KBM-7 (cell line): Measurements from ENCODE around the gene CAMK2G.
A peak's percentile ranks its signal among the peaks of the same experiment; 100 is the strongest.

Experiments used
- DNase-seq: peaks from one replicate; pipeline ENCODE4 v3.0.0-alpha.2; 2015
- in situ Hi-C: fragments of 300-500 bp; cut with MboI; formaldehyde crosslinking; loops from 2 replicates; pipeline ENCODE4 v1.14.3; 2020; ENCODE audit warnings: low sequenced_read_pairs, low pct_unique_long_range_greater_than_20kb, mixed read lengths

The CAMK2G gene

DNA sequence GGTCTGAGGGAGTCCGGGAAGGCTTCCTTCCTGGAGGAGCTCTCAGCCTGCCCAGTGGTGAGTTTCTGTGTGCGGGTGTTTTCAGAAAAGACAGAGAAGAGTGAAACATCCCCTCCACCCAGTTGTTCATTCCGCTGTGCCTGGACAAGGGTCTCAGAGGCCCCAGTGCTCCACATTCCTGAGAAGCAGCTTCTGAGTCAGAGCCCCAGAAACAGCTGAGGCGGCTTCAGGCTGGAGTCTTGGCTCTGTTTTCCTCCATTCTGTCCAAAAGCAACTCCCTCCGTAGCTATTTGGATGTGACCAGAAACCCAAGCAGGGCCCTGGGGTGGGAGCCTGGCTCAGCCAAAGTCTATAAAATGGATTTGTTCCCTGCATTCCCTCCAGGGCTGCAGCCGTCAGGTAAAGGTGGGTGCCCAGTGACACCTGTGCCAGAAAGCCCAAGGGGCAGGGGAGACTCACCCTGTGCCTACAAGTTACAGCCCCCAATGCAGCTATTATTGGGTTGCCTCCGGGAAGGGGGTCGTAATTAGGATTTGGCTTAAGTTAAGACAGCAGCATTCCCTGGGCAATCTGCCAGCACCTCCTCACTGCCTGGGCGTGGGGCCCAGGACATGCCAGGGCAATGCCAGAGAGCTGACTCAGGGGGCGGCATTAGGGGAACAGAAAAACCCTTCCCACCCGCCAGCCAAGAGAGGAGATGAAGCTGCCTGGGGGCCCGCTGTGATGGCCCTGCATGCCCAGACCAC is 13.1 kb upstream of the CAMK2G start:
- in situ Hi-C loops: no loop called here
- DNase-seq: no peak

DNA sequence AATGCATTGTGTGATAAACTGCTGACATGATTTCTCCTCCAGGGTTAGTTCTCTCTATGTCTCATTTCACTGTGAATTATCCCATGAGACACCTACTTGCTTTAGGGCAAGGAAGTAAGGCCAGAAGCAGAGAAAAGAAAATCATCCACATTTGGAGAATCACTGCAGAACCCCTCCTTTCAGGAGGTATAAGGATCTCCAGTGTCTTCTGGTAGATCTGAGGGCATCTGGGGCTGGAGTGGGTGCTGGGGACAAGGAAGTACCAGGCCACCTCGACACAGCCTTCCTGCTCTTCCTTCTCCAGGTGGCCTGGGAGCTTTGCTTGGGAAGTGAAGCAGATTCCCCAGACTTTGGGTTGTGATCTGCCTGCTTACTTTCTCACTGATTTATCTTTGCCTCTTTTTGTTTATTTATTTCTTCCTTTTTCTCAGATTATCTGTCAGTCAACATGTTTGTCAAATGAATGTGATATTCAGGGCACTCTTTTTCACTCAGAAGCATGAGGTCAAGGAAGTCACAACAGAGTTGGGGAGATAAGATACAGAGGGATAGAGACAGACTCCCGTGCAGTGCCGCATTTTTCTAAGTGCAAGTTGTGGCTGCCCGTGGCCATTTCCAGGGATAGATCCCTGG is 12.4 kb upstream of the CAMK2G start:
- DNase-seq: no peak
- in situ Hi-C loops: no loop called here

DNA sequence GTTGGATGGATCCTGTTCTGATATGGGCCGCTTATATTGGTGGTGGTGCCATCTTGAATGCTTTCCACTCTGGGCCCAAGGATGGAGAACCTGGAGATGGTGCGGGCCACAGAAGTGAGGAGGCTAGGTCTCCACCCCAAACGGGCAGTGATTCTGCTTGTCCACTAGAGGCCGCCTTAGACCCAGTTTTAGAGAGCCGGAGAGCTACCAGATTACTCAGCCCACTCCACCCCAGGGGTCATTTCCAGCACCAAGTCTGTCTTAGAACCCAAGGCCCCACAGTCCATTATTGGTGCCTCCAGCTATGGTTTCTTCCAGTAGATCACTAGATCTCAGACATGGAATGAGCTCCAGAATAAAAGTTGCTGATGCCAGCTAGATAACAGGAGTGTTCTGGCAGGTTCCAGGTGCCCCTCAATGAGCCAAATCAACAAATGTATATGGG is 11.8 kb upstream of the CAMK2G start:
- in situ Hi-C loops: no loop called here
- DNase-seq: peak; percentile 80

DNA sequence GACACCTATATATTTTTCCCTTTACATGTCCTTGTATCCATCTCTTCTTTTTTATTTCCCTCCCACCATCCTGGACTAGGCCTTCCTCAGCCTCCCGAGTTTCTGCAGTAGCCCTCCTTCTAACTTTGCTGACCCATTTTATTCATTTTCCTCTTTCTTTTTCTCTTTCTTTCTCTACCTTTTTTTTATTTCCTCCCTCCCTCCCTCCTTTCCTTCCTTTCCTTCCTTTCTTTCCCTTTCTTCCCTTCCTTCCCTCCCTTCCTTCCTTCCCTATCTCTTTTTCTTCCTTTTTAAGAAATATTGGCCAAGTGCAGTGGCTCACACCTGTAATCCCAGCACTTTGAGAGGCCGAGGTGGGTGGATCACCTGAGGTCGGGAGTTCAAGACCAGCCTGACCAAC is 9.7 kb upstream of the CAMK2G start:
- in situ Hi-C loops: no loop called here
- no peak for DNase-seq

DNA sequence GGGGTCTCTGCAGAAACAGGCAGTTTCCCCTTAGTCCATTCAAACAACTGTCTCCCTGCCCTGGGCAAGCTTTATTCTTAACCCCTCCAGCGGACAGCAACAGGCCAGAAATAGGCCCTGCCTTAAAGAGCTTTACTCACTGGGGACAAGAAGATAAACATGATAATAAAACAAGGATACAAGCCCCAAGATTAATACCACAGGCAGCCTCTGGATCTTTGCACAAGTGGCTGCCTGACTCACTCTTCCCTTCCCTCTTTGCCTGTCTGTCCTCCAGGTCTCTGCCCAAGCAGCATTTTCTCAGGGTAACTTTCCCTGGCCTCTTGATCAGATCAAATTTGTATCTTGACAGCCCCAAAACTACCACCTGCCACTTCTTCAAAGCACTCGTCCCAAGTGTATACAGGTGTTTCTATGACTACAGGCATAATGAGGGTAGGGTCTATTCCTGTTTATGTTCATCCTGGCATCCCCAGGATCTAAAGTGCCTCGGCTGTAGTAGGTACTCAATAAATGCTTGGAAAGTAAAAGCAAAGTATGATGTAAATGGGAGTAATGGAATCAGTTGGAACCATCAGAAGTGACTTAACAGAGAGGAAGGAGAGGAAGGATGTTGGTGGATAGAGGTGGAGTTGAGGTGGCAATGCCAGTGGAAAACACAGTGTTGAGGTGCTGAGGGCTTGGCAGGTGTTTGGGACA is 7.0 kb upstream of the CAMK2G start:
- in situ Hi-C loops: no loop called here
- DNase-seq: no peak

DNA sequence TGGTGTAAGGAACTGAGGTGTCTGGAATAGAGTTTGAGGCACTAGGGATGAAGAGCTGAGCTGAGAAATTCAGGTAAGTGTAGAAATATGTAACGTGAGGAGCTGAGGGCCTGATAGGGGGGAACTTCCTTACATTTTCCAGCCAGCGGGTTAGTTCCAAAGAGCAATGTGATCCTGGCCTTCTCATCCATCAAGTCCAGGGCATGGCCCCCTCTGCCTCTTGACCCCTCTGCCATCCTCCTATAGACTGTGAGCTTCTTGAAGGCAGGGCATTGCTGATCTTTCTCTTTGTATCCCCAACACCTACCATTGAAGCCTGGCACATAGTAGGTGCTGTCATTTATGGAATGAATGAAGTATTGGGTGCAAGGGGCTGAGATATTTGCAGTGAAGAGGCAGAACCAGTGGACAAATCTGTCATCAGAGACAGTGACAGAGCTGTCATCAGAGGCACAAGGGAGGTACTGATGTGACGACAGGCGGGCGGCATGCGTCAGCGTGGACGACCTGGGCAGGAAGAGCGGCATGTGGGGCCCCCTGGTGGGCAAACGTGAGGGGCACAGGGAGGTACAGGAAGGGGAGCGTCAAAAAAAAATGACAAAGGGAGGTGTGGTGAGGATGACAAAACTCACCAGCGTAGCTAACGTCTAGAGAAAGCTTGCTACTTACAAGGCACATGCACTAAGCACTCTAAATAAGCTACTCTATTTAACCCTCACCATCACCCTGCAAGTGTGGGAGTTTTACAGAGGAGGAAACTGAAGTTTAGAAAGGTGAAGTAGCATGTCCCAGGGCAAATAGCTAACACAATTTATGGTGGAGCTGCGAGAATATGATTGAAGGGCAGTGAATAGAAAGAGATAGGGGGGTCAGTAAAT is 5.2 kb upstream of the CAMK2G start:
- peak; percentile 96 for DNase-seq
- in situ Hi-C loops: no loop called here

DNA sequence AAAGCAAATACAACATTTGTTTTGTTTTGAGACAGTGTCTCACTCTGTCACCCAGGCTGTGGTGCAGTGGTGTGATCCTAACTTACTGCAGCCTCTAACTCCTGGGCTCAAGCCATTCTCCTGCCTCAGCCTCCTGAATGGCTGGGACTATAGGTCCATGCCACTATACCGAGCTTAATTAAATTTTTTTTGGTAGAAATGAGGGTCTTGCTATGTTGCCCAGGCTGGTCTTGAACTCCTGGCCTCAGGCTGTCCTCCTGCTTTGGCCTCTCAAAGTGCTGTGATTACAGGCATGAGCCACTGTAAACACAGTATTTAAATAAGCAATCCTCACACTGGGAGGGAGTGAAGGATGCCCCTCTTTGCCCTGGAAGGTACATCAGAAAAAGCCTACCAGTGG is 4.0 kb upstream of the CAMK2G start:
- in situ Hi-C loops: no loop called here
- DNase-seq: no peak

DNA sequence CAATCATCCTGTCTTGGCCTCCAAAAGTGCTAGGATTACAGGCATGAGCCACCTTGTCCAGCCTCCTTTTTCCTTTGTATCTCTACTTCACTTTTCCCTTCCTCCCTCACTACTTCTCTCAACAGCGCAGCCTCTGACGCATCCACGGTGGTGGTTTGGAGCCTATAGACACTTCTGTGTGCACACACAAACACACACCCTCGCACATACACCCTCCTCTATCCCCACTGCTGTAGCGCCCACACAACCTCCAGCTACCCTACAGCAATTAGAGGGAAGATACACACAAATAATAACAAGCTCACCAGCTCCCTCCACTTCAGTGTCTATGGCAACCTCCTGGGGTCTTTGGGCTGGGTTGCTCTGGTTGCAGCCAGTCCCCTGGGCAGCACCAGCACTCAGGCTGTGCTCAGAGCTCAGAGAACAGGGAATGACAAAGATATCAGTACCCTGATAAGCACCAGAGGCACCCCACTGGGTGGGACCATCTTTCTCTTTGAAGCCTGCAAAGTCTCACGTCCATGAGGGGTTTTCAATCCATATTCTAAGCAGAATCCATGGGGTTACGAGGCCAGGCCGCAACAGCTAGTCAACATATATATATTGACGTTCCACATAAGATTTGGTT is 3.3 kb upstream of the CAMK2G start:
- no peak for DNase-seq
- in situ Hi-C loops: no loop called here

DNA sequence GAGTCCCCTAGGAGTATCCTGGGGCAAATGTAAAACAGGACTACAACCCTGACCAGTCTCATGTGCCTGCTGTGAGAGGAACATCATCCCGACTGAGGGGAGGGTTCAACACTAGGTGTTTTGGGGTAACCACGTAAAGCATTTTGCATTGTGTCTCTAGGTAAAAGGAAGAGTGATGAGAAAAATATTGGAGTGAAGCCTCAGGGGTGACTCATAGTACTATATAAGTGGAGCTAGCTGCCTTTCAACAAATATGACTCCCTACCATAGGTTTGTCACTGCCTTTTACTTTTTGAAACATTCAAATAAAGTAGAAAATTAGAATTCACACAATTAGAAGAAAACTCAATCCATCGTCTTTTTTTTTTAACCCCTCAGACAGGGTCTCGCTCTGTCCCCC is 2.6 kb upstream of the CAMK2G start:
- in situ Hi-C loops: no loop called here
- DNase-seq: no peak

DNA sequence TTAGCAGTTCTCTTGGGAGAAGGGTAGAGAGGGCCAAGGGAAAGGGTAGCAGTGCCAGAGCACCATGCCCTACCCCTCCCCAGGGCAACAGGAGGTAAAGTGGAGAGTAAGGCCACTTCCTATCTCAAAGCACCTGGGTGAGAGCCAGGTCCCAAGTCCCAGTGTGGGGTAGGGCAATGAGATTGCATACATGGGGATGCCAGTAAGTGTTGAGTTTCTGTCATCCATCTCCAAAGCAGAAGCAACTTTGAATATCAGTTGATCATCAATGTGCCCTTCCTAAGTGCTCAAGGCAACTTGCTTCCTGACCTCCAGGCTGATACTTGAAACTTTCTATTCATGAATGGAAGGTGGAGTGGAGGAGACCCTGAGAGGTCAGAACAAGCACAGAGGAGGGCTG is 2.2 kb upstream of the CAMK2G start:
- in situ Hi-C loops: no loop called here
- DNase-seq: no peak

DNA sequence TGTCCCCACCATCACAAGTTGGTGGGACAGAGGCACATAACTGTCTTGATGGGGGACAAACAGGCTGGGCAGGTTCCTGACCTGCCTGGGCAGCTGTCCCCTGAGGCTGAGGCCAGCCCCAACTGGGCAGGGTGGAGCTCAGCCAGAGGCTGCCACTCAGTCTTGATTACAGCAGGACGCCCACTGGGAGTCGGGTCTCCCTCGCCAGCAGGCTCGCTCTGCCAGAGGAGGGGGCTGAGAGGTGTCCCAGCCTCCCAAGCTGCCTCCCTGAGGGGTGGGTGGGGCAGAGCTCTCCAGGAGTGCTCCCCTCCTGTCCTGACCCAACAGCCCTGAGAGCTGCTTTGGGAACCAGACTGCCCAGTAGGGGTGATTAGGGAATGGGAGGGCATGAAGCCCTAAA is 1.8 kb upstream of the CAMK2G start:
- in situ Hi-C loops: no loop called here
- DNase-seq: no peak

DNA sequence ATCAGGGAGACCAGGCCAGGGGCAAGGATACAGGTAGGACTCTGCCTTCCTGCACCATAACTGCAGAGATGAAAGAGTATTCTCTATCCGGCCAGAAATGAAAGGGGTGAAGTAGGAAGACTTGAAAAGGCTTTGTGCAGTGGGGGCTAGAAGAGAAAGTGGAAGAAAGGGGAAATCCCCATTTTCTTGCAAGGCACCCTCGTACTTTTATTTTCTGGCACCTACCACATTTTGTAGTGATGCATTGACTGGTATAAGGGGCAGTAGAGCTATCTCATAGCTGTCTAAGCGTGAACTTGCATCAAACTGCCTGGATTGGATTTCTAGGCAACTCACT is 752 bp upstream of the CAMK2G start:
- DNase-seq: no peak
- in situ Hi-C loops: no loop called here

DNA sequence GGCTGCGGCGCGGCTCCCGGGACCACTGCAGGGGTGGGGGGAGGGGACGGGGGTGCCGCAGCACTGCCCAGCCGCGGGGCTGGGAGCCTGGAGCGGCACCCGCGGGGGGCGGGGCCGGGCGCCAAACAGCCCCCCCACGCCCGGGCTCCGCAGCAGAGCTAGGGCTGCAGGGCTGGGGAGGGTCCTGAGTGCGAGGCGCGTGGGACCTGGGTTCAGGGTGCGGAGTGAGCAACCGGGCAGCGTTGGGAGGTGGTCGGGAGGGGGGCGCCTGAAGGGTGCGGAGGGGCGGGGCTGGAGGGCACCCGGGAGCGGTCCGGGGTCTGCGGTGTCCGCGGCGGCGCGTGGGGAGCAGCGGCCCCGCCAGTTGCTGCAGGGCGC is 528 bp downstream of the CAMK2G start:
- in situ Hi-C loops: no loop called here
- no peak for DNase-seq

DNA sequence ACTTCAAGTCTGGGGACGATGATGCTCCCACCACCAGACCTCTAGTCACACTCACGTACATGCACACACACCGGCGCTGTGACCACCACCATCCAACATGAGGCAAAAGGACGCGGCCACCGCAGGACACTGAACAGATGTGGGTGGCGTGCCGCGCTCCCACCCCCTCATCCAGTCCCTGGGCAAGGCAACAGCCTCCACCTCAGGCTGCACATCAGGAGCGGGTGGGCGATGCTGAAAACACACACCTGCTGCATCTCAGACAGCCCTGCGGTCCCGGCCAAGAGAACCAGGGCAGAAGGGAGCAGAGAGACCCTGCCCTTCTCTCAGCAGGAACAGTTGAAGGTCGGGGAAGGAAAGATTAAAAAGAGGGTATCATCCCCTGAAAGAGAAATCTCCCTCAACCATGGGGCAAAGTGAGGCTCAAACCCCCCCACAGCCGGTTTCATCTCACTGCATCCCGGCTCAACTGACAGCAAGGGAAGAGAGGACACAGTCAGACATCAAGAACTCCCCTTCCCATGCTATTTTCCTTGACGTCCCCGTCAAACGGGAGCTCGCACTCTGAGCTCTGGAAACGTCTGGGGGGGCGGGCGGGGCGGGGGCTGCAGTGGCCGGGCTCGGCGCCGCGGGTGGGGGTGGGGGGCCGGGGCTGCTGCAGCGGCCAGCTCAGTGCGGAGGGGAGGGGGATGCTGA is 1.1 kb downstream of the CAMK2G start:
- DNase-seq: no peak
- in situ Hi-C loops: no loop called here

DNA sequence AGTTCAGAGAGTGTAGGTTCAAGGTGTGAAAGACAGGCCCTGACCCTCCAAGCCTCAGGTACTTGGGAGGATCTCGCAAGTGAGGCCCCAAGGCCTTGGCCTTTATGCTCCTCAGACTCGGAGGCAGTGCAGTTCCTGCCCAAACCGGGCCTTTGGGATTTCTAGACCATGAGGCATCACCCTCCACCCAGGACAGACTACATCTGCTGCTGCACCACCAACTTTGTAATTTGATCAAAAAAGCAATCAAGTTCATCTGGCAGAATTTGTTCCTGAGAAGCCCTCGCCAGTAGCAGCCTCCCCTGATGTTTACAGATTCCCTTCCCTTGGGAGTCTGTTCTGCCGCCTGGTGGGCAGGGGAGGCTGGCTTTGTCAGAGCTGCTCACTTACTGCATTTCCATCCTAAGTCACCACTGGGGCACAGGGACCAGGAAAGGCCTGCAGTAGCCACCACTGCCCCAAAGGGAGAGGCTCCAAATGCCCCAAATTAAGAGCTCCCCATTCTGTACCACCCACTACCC is 2.1 kb downstream of the CAMK2G start:
- DNase-seq: no peak
- in situ Hi-C loops: no loop called here

DNA sequence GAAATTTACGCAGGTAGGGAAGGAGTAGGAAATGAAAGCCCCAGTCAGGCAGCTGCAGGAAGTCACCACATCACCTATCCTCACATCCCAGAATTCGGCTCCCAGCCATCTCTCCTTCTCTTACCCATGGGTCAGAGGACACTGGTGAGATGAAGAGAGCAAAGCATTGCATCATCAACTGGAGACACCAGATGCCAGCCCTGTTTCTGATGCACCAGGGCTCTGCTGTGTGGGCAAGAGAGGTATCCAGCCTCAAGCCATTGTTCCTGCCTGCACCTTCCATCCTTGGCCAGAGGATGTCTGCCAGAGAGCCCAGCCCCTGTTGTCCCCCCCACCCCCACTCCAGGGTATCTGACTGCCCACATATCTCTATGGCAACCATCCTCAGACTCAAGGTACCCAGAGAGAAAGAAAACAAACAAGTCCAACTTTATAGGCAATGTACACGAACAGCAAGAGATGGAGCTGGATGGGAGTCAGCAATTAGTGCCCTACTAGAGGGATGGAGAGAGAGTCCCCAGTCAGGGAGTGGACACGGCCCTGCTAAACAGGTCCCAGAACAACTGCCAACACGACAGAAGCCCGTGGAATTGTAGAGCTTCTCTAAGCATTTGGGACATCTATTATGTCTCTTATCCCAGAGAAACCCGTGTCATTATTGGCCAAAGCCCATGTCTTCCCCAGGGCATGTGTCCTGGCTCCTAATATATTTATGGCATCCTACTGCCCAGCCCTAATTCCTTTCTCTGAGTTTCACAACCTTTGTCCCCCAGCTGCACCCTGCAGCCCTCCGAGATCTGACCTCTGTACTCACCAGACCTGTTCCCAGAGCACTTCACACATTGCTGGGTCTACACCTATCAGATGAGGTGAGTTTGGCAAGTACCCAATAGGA is 2.8 kb downstream of the CAMK2G start:
- in situ Hi-C loops: no loop called here
- no peak for DNase-seq

DNA sequence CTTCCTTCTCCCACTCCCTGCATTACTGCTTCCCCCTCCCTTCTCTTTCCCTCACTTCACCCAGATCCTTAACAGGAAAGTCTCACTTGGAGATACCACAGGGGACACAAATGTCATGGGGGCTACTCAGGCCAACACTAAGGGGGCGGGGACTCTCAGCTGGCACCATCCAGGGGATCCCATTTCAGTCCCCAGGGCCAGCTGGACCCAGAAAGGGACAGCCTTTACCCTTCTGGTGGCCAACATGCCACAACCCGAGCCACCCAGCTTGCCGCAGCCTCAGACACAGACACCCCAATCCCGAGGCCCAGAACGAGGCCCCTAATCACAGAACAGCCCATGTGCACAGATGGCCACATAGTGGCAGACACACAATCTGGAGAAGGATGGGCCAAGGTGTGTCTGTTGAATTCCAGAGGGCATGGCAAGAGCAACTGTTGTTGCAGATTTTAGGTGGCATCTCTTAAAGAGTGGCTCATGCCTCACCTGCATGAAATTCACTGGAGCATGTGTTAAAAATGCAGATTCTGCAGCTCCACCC is 5.6 kb downstream of the CAMK2G start:
- in situ Hi-C loops: no loop called here
- no peak for DNase-seq
